Cardiac fibroblast (primary cell): ENCODE measurements around the gene HCLS1.

Experiments
- DNase-seq, 2 donors: peaks; one replicate each; pipeline versions ENCODE4 v3.0.0 to v3.0.0-alpha.2; 2010; ENCODE audit warnings: low read depth in 2 of 2
- H3K4me3 ChIP-seq, 2 donors: replicated peaks in 1 of 2; 1 replicate in 1 of 2; 2 replicates in 1 of 2; pipeline ENCODE4 v1.5.1; 2011; ENCODE audit warnings: low read depth in 2 of 2, low read length in 2 of 2, mild to moderate bottlenecking in 2 of 2, moderate library complexity in 1 of 2
- CTCF ChIP-seq: IDR thresholded peaks from one replicate; pipeline ENCODE4 v1.5.1; 2011; ENCODE audit warnings: low read depth, mild to moderate bottlenecking, low read length, inconsistent platforms

HCLS1 gene

GRCh38 chr3:121642601-121643314 is 17.9 kb downstream of the HCLS1 start:
- H3K4me3 ChIP-seq = no peak overlapping the region
- no peak for DNase-seq
- no peak for TF ChIP-seq CTCF

- H3K4me3 ChIP-seq = no peak overlapping the region
- TF ChIP-seq CTCF = no peak
- DNase-seq = no peak
Observed at GRCh38 chr3:121641127-121641526, 19.6 kb downstream of the HCLS1 start.

GRCh38 chr3:121637922-121638321 is 22.8 kb downstream of the HCLS1 start:
- TF ChIP-seq CTCF = no peak
- DNase-seq = no peak
- H3K4me3 ChIP-seq = no peak overlapping the region

- no peak for DNase-seq
- H3K4me3 ChIP-seq = no peak overlapping the region
- no peak for TF ChIP-seq CTCF
Observed at GRCh38 chr3:121630355-121630754, 30.3 kb downstream of the HCLS1 start.

GRCh38 chr3:121629601-121630000 is 31.1 kb downstream of the HCLS1 start:
- DNase-seq = no peak
- TF ChIP-seq CTCF = no peak
- H3K4me3 ChIP-seq = no peak overlapping the region

GRCh38 chr3:121627622-121628021 is 33.1 kb downstream of the HCLS1 start:
- no peak for TF ChIP-seq CTCF
- H3K4me3 ChIP-seq = no peak overlapping the region
- no peak for DNase-seq

GRCh38 chr3:121627211-121627610 is 33.5 kb downstream of the HCLS1 start:
- DNase-seq = no peak
- TF ChIP-seq CTCF = no peak
- H3K4me3 ChIP-seq = no peak overlapping the region
